BJ (cell line): ENCODE results near the gene MCM8. TPM values are rescaled to one million over a fixed set of nuclear protein-coding genes. Genes with fewer than 3 reads are reported as not detected.

Source experiments
- CTCF ChIA-PET: fragments of 350-600 bp; formaldehyde crosslinking; extraction: SDS; loops from one replicate; lab custom pipeline; 2021; ENCODE audit warnings: antibody characterized with exemption, inconsistent platforms; lab: Yijun Ruan, JAX
- POLR2A ChIA-PET: fragments of 300-600 bp; sonication (Branson Sonifier 250); formaldehyde crosslinking; extraction: SDS; loops from one replicate; lab custom pipeline; 2021; ENCODE audit warnings: antibody characterized with exemption; lab: Charles Lee
- DNase-seq: peaks from one replicate; pipeline ENCODE4 v3.0.0-alpha.2; 2011; ENCODE audit warnings: low read depth
- H3K27me3 ChIP-seq: 2 replicates; pipeline ENCODE4 v1.6.0; 2011; ENCODE audit warnings: low read length; ENCODE audit not compliant: control insufficient read depth, insufficient read depth
- H3K36me3 ChIP-seq: 2 replicates; pipeline ENCODE4 v1.5.1; 2011; ENCODE audit warnings: low read length; ENCODE audit not compliant: control insufficient read depth, insufficient read depth
- H3K4me3 ChIP-seq: 2 replicates; pipeline ENCODE4 v1.5.1; 2011; ENCODE audit warnings: low read depth, mild to moderate bottlenecking, control low read depth, low read length
- CTCF ChIP-seq: IDR thresholded peaks from 2 replicates; pipeline ENCODE4 v1.5.1; 2011; ENCODE audit warnings: low read depth, mild to moderate bottlenecking, control low read depth, inconsistent platforms, low read length, moderate library complexity; ENCODE audit not compliant: insufficient read depth
- polyA plus RNA-seq: library from polyadenylated mRNA; depleted of rRNA; stranded (reverse); fragments of >200 nt; gene quantifications from 2 replicates; pipeline ENCODE4 v1.2.3, GENCODE V29; 2011

MCM8 gene
- polyA plus RNA-seq, 1 experiment: 2.7 TPM

GRCh38 chr20:5914859-5915258 lies 35.6 kb upstream of the MCM8 start:
- DNase-seq: no peak
- Histone ChIP-seq H3K27me3 (no peaks in the 10 kb centered on the region; the same call in 1 of the 2 replicates), H3K36me3 (no peaks in the 10 kb centered on the region), H3K4me3 (no peak overlapping the region)
- CTCF ChIA-PET: interaction anchor here (0.6 to 1.6 kb wide), 2 partner anchors 386 to 1948 kb away, joined by 3 to 4 read pairs; no protein-coding TSS in a partner anchor
- POLR2A ChIA-PET: no interaction called here
- no peak for TF ChIP-seq CTCF

GRCh38 chr20:5918856-5919625 lies 31.4 kb upstream of the MCM8 start:
- Histone ChIP-seq H3K27me3 (no peaks in the 10 kb centered on the region; the same call in 1 of the 2 replicates), H3K4me3 (no peak overlapping the region), H3K36me3 (no peaks in the 10 kb centered on the region)
- POLR2A ChIA-PET: no interaction called here
- no peak for TF ChIP-seq CTCF
- CTCF ChIA-PET: no interaction called here
- no peak for DNase-seq

GRCh38 chr20:5919626-5920544 lies 30.6 kb upstream of the MCM8 start:
- no peak for DNase-seq

GRCh38 chr20:5920581-5920980 lies 29.9 kb upstream of the MCM8 start:
- ChIA-PET POLR2A (no interaction called here), CTCF (no interaction called here)
- H3K27me3 ChIP-seq: no peaks in the 10 kb centered on the region; the same call in 1 of the 2 replicates
- no peak overlapping the region for H3K4me3 ChIP-seq
- DNase-seq: no peak
- TF ChIP-seq CTCF: no peak
- no peaks in the 10 kb centered on the region for H3K36me3 ChIP-seq

More at GRCh38 chr20:5919626-5920544, 30.6 kb upstream of the MCM8 start:
- Histone ChIP-seq H3K27me3 (no peaks in the 10 kb centered on the region; the same call in 1 of the 2 replicates), H3K4me3 (no peak overlapping the region), H3K36me3 (no peaks in the 10 kb centered on the region)
- ChIA-PET CTCF (interaction anchor here (0.5 kb wide), 1 partner anchor 481 kb away, joined by 4 read pairs; no protein-coding TSS in a partner anchor), POLR2A (no interaction called here)
- no peak for TF ChIP-seq CTCF

- TF ChIP-seq CTCF: no peak
- POLR2A ChIA-PET: no interaction called here
- H3K36me3 ChIP-seq: no peaks in the 10 kb centered on the region
- CTCF ChIA-PET: no interaction called here
- no peak for DNase-seq
- no peaks in the 10 kb centered on the region; the same call in 1 of the 2 replicates for H3K27me3 ChIP-seq
- H3K4me3 ChIP-seq: no peak overlapping the region
Measured at GRCh38 chr20:5923493-5923892, 27.0 kb upstream of the MCM8 start.
